Upper lobe of left lung (tissue), 6 donors: ENCODE data around the gene TNS1. TPM values are rescaled to one million over a fixed set of nuclear protein-coding genes. Genes with fewer than 3 reads are reported as not detected.
A peak's percentile ranks its signal among the peaks of the same experiment; 100 is the strongest.

Experiments
- ATAC-seq, 2 donors: fragments of 200-7000 bp; cut with Tn5 transposase; one replicate each; pipeline ENCODE4 v1.9.1; 2022; ENCODE audit warnings: mild to moderate bottlenecking in 2 of 2, moderate library complexity in 2 of 2; ENCODE audit not compliant: low FRiP score in 2 of 2
- DNase-seq, 2 donors: peaks; one replicate each; pipeline ENCODE4 v3.0.0-alpha.2; 2019 to 2020
- H3K27ac ChIP-seq, 4 donors: fragments of 200-600 bp; sonication (generic); one replicate each; pipeline ENCODE4 v1.5.1; 2016 to 2019
- H3K27me3 ChIP-seq, 4 donors: fragments of 200-600 bp; sonication (generic); one replicate each; pipeline ENCODE4 v1.5.1; 2017 to 2019
- H3K36me3 ChIP-seq, 4 donors: fragments of 200-600 bp; sonication (generic); one replicate each; pipeline ENCODE4 v1.5.1; 2016 to 2019
- H3K4me1 ChIP-seq, 4 donors: fragments of 200-600 bp; sonication (generic); one replicate each; pipeline ENCODE4 v1.5.1; 2018 to 2019
- H3K4me3 ChIP-seq, 4 donors: fragments of 200-600 bp; sonication (generic); one replicate each; pipeline ENCODE4 v1.5.1; 2017 to 2019; ENCODE audit warnings: mild to moderate bottlenecking in 2 of 4, moderate library complexity in 1 of 4
- H3K9me3 ChIP-seq, 4 donors: fragments of 200-600 bp; sonication (generic); one replicate each; pipeline ENCODE4 v1.5.1; 2018 to 2019
- EP300 ChIP-seq, 4 donors: sonication (generic); formaldehyde crosslinking; IDR thresholded peaks; one replicate each; pipeline ENCODE4 v1.5.1; 2017; ENCODE audit warnings: antibody characterized with exemption in 4 of 4, control low read depth in 2 of 4
- POLR2A ChIP-seq, 4 donors: fragments of 450-650 bp; IDR thresholded peaks; one replicate each; pipeline ENCODE4 v1.5.1; 2016 to 2017; ENCODE audit warnings: antibody characterized with exemption in 4 of 4, mild to moderate bottlenecking in 2 of 4
- POLR2AphosphoS5 ChIP-seq, 2 donors: sonication (generic); formaldehyde crosslinking; IDR thresholded peaks; one replicate each; pipeline ENCODE4 v1.5.1; 2017; ENCODE audit warnings: antibody characterized with exemption in 2 of 2
- WGBS, 2 donors: methylation state at CpG; one replicate each; pipeline ENCODE4 v1.1.5; 2017 to 2018; 5-methylcytosine and 5-hydroxymethylcytosine counted together
- total RNA-seq, 6 donors: library from RNA; depleted of rRNA in 4 of 6; stranded (reverse); fragments of >200 nt in 4 of 6; gene quantifications; one replicate each; pipeline versions ENCODE4 v1.1.0 to v1.2.1, GENCODE V29; 2016 to 2021
- TF ChIP-seq, protein P1 (sequence below), 6 experiments: fragments of 450-650 bp in 4 of 6; fragments of 200-600 bp in 2 of 6; sonication (generic) in 2 of 6; IDR thresholded peaks; one replicate each; pipeline ENCODE4 v1.5.1; 2016 to 2019; ENCODE audit warnings: antibody characterized with exemption in 6 of 6
- donor health status: DM: no; HTN: no; CAD: no; lungs with moderate emphysema.
- donor health status: DM: no; HTN: yes; CAD: no; lungs with severe emphysema.

The TNS1 gene
- total RNA-seq, 6 donors from 2014 or later, result 325 to 1,095 (median 550) TPM

DNA sequence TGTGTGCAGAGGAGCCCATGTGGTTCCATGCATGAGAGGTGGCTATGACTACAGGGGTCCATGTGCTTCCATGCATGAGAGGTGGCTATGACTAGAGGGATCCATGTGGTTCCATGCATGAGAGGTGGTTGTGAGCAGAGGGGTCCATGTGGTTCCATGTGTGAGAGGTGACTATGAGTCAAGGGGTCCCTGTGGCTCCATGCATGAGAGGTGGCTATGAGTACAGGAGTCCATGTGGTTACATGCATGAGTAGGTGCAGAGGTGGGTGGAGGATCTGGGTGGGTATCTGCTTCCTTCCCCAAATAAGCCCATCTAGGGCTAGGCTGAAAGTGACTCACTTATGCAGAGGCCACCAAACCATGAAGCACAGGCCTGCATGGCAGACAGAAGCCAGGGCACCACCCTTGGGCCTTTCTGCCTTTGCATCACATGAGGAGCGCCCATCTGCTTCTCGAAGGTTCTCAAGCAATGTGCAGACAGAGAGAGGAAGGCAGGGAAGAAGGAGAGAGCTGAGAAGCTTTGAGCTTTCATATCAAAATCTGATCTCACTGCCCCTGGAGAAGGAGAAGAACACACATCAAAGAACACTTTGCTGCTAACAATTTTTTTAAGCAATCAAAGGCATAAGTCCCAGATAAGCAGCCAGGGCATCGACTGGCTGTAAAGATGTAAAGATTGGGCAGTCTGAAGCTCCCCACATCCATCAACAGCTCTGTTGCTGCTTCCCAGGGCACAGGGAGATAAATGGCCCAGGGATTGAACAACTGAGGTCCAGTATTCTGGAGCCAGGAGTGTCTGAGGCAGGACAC lies 137.6 kb downstream of the TNS1 start:
- TF ChIP-seq POLR2AphosphoS5 (IDR thresholded peaks at IDR 0.05), result no peak
- TF ChIP-seq, protein P1, sequence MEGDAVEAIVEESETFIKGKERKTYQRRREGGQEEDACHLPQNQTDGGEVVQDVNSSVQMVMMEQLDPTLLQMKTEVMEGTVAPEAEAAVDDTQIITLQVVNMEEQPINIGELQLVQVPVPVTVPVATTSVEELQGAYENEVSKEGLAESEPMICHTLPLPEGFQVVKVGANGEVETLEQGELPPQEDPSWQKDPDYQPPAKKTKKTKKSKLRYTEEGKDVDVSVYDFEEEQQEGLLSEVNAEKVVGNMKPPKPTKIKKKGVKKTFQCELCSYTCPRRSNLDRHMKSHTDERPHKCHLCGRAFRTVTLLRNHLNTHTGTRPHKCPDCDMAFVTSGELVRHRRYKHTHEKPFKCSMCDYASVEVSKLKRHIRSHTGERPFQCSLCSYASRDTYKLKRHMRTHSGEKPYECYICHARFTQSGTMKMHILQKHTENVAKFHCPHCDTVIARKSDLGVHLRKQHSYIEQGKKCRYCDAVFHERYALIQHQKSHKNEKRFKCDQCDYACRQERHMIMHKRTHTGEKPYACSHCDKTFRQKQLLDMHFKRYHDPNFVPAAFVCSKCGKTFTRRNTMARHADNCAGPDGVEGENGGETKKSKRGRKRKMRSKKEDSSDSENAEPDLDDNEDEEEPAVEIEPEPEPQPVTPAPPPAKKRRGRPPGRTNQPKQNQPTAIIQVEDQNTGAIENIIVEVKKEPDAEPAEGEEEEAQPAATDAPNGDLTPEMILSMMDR (IDR thresholded peaks at IDR 0.05), result no peak
- DNase-seq (no peak), ATAC-seq (no peak)
- Histone ChIP-seq H3K27ac (peak overlapping the region in 1 of 4 donors; percentile 27), H3K4me1 (peaks cover 13 to 20% (median 17%) of the 10 kb centered on the region in 4 donors), H3K4me3 (no peak overlapping the region), H3K36me3 (peaks cover 50 to 99% (median 75%) of the 10 kb centered on the region in 4 donors), H3K27me3 (no peaks in the 10 kb centered on the region), H3K9me3 (no peaks in the 10 kb centered on the region)
- WGBS, 2 donors, result 64 to 78% methylated on average over 3 of the region's 3 CpGs

DNA sequence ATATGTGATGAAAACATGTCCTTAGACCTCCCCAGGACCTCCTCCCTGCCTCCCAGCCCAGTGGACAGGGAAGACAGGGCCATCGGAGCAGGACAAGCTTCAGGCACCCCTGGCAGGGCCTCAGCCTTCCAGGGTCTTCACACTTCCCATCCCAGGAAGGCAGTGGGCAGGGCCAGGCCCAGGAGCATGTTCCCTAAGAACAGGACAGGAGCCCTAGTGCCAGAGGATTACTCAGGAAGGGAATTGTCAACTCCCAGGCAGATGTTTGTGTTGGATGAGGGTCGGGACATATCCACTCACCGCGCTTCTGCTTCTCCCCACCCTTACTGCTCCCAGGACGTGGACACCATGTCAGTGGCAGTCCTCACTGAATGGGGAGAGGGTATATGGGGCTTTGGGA lies 138.9 kb downstream of the TNS1 start:
- H3K9me3 ChIP-seq, result no peaks in the 10 kb centered on the region
- H3K36me3 ChIP-seq, result peaks cover 47 to 99% (median 71%) of the 10 kb centered on the region in 4 donors
- 84 to 88% methylated on average over 4 to 5 of the region's 5 CpGs for WGBS, 2 donors
- ATAC-seq (peak in 1 of 2 donors; percentile 66), DNase-seq (no peak)
- no peaks in the 10 kb centered on the region for H3K27me3 ChIP-seq
- no peak for TF ChIP-seq EP300 (IDR thresholded peaks at IDR 0.05)
- no peak for TF ChIP-seq POLR2AphosphoS5 (IDR thresholded peaks at IDR 0.05)
- TF ChIP-seq POLR2A (IDR thresholded peaks at IDR 0.05), result no peak
- TF ChIP-seq, protein P1 (IDR thresholded peaks at IDR 0.05), result no peak
- peaks cover 13 to 30% (median 22%) of the 10 kb centered on the region in 4 donors for H3K4me1 ChIP-seq
- H3K4me3 ChIP-seq, result no peak overlapping the region
- H3K27ac ChIP-seq, result peak overlapping the region in 3 of 4 donors; percentile 36 to 54 (median 45)

DNA sequence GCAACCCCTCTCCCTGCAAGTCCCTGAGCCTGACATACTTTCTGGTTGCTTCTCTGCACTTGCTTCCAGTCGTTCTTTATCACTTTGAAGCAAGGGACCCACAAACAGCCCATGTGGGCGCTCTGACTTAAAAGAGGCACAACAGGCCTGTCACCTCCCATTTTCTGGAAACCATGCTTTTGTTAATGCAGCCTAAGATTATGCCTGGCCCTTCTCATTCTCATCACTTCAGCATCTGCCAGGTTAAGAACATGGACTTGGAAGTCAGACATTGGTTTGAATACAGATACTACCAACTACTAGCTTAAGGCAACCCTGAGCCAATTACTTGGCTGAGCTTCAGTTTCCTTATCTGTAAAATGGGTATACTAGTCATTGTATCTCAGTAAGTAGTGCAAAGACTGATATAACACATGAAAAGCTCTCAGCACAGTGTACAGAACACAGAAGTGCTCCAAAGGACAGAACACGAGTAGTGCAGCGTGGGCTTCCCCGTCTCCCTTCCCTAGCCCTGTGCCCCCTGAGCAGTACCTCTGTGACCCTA lies 141.4 kb downstream of the TNS1 start:
- 89% methylated on average over 5 of the region's 5 CpGs for WGBS, 2 donors
- DNase-seq (no peak), ATAC-seq (no peak)
- Histone ChIP-seq H3K27me3 (no peaks in the 10 kb centered on the region), H3K9me3 (no peaks in the 10 kb centered on the region), H3K27ac (peak overlapping the region in 3 of 4 donors; percentile 5 to 55 (median 21)), H3K4me3 (no peak overlapping the region), H3K36me3 (peaks cover 40 to 86% (median 61%) of the 10 kb centered on the region in 4 donors), H3K4me1 (peaks cover 20 to 40% (median 27%) of the 10 kb centered on the region in 4 donors)
- TF ChIP-seq POLR2AphosphoS5 (IDR thresholded peaks at IDR 0.05) (no peak), EP300 (IDR thresholded peaks at IDR 0.05) (no peak), POLR2A (IDR thresholded peaks at IDR 0.05) (no peak)
- TF ChIP-seq, protein P1 (IDR thresholded peaks at IDR 0.05), result no peak

DNA sequence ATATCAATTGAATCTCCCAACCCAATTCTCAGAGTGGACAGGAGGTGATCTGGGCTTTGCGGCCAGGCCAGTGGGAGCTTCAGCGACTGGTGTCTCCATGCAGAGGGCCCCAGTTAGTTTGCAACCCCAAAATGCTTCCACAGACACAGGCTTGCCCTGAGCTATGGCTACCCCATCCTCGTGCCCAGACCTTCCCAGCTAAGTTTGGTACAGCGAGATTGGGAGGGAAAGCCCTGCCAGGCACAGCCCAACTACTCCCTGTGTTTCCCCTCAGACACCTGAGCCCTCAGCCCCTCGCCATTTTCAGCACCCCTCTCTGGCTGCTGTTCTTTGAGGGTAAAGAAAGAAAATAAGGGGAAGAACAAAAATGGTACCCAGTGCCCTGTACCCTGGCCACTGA lies 142.9 kb downstream of the TNS1 start:
- H3K27ac ChIP-seq, result peak overlapping the region in 3 of 4 donors; percentile 14 to 77 (median 46)

More for the DNA sequence above, 142.9 kb downstream of the TNS1 start:
- no peak for DNase-seq
- WGBS, 2 donors, result 85 to 89% methylated on average over 2 to 5 of the region's 5 CpGs
- no peak for ATAC-seq
- H3K27me3 ChIP-seq, result no peaks in the 10 kb centered on the region
- no peaks in the 10 kb centered on the region for H3K9me3 ChIP-seq
- TF ChIP-seq EP300 (IDR thresholded peaks at IDR 0.05) (no peak), POLR2A (IDR thresholded peaks at IDR 0.05) (no peak), POLR2AphosphoS5 (IDR thresholded peaks at IDR 0.05) (no peak)
- TF ChIP-seq, protein P1 (IDR thresholded peaks at IDR 0.05), result no peak
- H3K4me3 ChIP-seq, result no peak overlapping the region
- peaks cover 33 to 48% (median 36%) of the 10 kb centered on the region in 4 donors for H3K4me1 ChIP-seq
- peaks cover 26 to 86% (median 53%) of the 10 kb centered on the region in 4 donors for H3K36me3 ChIP-seq
